Measurements from ENCODE around the gene TKT.

DNA sequence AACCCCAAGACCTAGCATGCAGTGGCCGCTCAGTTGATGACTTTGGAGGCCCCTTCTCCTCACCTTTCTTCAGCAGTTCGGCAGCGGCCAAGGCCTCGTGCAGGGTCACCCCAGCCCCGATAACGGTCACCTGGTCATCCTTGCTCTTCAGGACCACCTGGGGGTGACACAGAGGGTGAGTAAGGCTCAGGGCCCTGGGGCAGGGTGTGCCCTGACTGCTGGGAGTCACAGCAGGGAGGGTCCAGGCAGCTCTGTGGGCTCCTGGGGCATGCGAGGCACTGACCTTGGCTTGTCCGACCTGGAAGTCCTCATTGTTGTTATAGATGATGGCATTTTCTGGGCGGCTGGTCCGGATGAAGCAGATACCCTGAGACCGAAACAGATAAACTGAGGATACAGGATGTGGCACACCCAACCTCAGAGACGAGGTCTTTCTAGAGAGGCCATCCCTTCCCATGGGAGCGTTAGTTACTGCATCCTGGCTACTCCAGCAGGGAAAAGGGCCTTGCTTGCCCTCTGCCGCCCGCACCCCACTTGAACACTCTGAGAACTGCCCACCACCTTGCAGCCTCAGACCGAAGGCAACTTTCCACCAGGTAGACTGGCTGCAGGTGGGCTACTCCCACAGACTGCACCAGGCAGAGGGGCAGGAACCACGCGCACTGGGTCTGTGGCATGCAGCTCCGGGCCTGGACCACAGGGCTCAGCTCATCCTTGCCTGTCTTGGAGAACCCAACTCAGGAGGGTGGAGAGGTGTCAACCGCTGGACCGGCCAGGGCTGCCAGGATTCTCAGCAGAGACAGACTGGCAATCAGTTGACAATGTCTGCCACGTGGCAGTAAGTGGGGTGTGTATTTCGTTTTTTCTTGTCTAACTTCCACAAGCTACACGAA lies 27.6 kb downstream of the TKT start:
- TF ChIP-seq CTCF (IDR thresholded peaks at IDR 0.05; ENCODE audit: low read depth, low read length) (no peak), MAX (IDR thresholded peaks at IDR 0.05; ENCODE audit: low read depth, low read length) (no peak), POLR2A (IDR thresholded peaks at IDR 0.05; ENCODE audit: extremely low read depth, insufficient read length) (no peak), MYC (IDR thresholded peaks at IDR 0.05; ENCODE audit: low read depth, low read length) (no peak)
